Erythroblast (primary cell): ENCODE results near the gene ZBTB5.
"Not testable (repeated sequence)": the region's sequence is repeated elsewhere in the genome, so short reads cannot be mapped to it uniquely, and the experiment has no call there.

Experiments
- DNase-seq, 2 experiments: peaks; one replicate each; lab custom pipeline; 2025; lab: John Stamatoyannopoulos, UW
- GATA1 ChIP-seq: IDR thresholded peaks from 2 replicates; pipeline ENCODE4 v1.6.1; 2011; ENCODE audit warnings: low read depth, mild to moderate bottlenecking, control low read depth, low read length, moderate library complexity
- POLR2A ChIP-seq: IDR thresholded peaks from 2 replicates; pipeline ENCODE4 v1.6.1; 2011; ENCODE audit warnings: mild to moderate bottlenecking, low read length

The ZBTB5 gene

GRCh38 chr9:37474438-37474837 is 9.2 kb upstream of the ZBTB5 start:
- no peak for DNase-seq
- TF ChIP-seq GATA1 (no peak), POLR2A (no peak)

DNA sequence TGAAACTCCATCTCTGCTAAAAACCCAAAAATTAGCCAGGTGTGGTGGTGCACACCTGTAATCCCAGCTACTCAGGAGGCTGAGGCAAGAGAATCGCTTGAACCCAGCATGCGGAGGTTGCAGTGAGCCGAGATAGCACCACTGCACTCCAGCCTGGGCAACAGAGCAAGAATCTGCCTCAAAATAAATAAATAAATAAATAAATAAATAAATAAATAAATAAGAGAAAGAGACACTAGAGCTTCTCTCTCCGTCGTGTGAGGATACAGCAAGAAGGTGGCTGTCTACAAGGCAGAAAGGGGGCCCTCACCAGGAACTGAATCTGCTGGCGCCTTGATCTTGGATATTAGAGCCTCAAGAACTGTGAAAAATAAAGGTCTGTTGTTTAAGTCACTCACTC is 8.7 kb upstream of the ZBTB5 start:
- not testable (repeated sequence) for DNase-seq

- TF ChIP-seq POLR2A (no peak), GATA1 (no peak)
- DNase-seq: no peak
These were observed 6.9 kb upstream of the ZBTB5 start for GRCh38 chr9:37471942-37472684.

DNA sequence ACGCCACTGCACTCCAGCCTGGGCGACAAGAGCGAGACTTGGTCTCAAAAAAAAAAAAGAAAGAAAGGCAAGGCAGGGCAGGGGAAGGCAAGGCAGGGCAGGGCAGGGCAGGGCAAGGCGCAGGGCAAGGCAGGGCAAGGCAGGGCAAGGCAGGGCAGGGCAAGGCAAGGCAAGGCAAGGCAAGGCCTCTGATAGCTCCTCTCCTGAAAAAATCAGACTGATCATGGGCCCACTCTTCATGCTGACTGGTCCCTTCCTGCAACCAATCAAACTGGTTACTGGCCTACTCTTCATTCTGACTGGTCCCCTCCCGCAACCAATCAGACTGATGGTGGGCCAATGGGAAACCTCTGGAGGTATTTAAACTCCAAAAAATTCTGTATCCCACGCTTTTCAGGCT is 3.4 kb upstream of the ZBTB5 start:
- peak in 1 of 2 experiments; percentile 8 for DNase-seq
- TF ChIP-seq POLR2A (no peak), GATA1 (no peak)

- not testable (repeated sequence) for DNase-seq
These were observed 2.3 kb upstream of the ZBTB5 start for GRCh38 chr9:37467530-37467929.

DNA sequence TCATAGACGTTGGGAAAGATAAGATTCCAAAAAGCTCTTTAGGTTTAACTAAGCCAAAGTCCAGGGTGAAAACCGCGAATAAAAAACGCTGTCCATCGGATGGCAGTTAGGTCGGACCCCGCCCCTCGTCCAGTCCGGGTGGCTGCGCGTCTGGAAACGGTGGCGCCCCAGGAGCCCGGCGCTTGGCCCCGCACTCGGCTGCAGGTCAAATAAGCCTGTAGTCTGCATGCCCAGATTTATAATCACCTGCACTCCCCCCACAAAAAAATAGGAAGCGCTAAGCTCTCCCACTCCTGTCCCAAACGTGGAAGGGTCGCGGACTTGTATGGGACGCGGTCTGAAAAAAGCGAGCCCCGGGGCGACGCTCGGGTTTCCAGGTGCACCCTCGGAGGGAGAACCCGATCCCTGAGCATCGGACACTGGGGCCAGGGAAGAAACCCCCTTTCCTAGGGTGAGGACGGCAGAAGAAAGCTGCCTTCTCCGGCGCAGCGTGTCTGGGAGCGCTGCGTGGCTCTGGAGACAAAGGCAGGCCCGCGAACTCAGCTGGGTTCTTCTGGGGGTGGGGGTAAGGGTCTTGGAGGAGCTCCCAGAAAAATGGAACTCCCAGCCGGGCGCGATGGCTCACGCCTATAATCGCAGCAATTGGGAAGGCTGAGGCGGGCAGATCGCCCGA is 923 bp upstream of the ZBTB5 start:
- peak; percentile 66 to 68 for DNase-seq
- TF ChIP-seq GATA1 (no peak), POLR2A (no peak)

- no peak for TF ChIP-seq POLR2A
- TF ChIP-seq GATA1: no peak
- DNase-seq: peak; percentile 77 to 84
These were observed 613 bp downstream of the ZBTB5 start for GRCh38 chr9:37464426-37465248.

DNA sequence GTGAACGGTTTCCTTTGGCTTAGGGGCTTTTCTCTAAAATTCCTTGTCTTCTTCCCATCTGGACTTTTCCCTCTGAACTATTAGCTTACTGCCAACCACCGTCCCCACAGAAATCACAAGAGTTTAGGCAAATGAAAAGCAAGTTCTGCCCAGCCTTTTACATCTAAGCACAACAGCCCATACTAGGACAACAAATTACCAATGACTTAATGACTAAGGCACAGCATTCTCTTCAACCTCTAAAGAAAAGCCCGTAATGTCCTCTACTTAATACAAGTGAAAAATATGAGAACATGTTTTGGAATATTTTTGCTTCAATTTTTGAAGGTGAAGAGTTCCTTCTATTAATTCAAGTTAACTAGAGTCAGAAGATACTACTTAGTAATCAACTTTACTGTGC is 1.2 kb downstream of the ZBTB5 start:
- TF ChIP-seq GATA1 (no peak), POLR2A (no peak)

DNA sequence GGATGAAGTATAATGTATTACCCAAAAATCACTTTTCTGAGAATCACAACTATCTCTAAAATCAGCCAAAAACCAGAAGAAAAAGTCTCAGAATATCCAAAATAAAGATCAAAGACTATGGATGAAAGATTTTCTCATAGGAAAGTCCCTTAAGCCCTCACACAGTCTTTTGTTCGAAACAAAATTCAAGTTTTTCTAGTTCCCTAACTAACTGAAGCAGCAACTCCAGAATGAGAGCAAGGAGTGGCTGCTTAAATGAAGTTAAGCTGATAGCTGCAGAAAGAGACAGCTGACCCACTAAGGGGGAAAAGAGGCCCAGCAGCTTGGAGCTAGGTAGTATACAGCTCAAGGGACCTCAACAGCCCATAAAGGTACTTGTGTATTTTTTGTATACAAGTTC is 8.4 kb downstream of the ZBTB5 start:
- DNase-seq: no peak
- no peak for TF ChIP-seq POLR2A
- no peak for TF ChIP-seq GATA1

More for the DNA sequence above, 1.2 kb downstream of the ZBTB5 start:
- DNase-seq: peak in 1 of 2 experiments; percentile 29

DNA sequence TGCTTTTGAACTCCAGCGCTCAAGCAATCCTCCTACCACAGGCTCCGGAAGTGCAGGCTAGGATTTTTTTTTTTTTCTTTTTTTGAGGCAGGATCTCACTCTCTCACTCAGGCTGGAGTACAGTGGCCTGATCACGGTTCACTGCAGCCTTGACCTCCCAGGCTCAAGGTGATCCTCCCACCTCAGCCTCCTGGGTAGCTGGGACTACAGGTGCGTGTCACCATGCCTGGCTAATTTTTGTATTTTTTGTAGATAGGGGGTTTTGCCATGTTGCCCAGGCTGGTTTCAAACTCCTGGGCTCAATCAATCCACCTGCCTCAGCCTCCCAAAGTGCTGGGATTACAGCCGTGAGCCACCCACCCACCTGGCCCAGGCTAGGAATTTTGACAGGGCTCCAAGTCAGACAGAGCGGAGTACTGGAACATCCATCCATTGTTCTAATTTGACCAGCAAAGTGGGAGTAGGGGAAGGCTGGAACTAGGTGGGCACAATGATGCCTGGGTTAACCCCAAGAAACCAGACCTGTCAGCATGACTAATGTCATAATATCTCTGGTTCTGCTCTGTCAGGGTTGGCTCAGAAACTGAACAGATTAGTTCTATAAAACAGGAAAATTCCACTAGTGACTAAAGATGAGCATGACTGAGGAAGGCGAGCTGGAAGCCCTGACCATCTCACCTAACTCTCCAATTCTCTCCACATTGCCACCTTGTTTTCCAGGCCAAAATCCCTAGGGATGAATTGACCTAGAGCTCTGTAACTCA is 9.2 kb downstream of the ZBTB5 start:
- DNase-seq: peak in 1 of 2 experiments; percentile 32
- no peak for TF ChIP-seq GATA1
- no peak for TF ChIP-seq POLR2A

DNA sequence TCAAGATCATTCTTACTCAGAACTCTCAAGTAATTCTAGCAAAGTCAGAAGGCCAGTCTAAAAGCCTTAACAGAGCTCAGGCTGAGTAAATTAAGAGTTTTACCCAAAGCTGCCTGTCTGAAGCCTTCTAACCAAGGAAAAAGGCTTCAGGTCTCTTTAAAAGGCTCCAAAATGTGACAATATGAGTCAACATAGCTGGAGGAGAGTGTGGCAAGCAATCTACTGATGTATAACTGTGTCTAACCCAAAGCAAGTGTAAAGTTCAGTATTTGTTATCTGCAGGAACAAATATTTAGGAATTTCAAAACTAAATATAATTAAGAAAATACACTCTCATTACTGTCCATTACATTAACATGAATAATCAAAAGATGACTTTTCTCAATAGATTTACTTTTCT is 11.0 kb downstream of the ZBTB5 start:
- no peak for TF ChIP-seq POLR2A
- TF ChIP-seq GATA1: no peak
- no peak for DNase-seq

DNA sequence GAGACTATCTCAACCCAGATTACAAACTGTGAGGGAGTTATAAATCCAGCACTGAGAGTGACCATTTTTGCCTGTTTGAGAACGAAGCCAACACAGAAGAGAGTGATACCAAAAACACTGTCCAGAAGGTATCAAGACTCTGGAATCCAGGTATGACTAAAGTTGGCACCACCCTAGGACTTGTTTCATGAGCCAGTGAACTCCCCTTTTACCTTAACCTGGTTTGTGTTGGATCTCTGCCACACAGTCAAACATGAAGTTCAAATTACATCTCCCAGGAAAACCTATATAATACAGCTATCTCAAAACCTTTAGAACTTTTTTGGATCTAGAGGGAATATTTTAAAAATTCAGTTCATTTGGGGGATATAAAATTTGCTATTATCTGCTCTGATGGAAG is 11.4 kb downstream of the ZBTB5 start:
- no peak for DNase-seq
- no peak for TF ChIP-seq GATA1

GRCh38 chr9:37452611-37453010 is 12.6 kb downstream of the ZBTB5 start:
- no peak for TF ChIP-seq POLR2A
- TF ChIP-seq GATA1: no peak
- no peak for DNase-seq

GRCh38 chr9:37451628-37452027 is 13.6 kb downstream of the ZBTB5 start:
- DNase-seq: no peak
- TF ChIP-seq POLR2A: no peak
- no peak for TF ChIP-seq GATA1
